Peyer's patch (tissue), 4 donors: ENCODE results near the gene ZXDC.

Source experiments
- POLR2A ChIP-seq, 2 donors: fragments of 450-650 bp; IDR thresholded peaks; one replicate each; pipeline ENCODE4 v1.5.1; 2017; ENCODE audit warnings: antibody characterized with exemption in 2 of 2, mild to moderate bottlenecking in 2 of 2, moderate library complexity in 2 of 2
- TF ChIP-seq, protein P1 (sequence below), 6 experiments: fragments of 450-650 bp in 4 of 6; fragments of 200-600 bp in 2 of 6; sonication (generic) in 1 of 6; IDR thresholded peaks; one replicate each; pipeline ENCODE4 v1.5.1; 2017 to 2019; ENCODE audit warnings: antibody characterized with exemption in 6 of 6, mild to moderate bottlenecking in 3 of 6, moderate library complexity in 1 of 6

DNA sequence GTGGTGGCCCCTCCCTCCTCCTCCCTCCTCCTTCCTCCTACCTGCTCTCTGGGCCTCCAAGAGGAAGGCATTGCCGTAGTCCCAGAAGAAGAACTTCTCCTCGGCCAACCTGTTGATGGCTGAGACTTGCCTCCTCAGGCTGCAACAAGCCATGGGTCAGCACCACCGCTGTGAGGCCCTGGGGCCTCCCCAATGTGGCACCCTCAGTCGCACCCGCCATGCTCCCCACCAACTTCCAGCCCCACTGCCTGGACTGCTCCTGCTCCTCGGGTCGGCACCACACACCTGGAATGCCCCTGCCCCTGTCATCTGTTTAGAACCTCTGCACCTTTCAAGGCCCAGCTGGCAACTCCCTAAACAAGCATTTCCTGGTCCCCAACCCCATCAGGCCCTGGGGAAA, 24.3 kb upstream of the ZXDC start:
- TF ChIP-seq POLR2A (IDR thresholded peaks at IDR 0.05) = no peak
- TF ChIP-seq, protein P1, sequence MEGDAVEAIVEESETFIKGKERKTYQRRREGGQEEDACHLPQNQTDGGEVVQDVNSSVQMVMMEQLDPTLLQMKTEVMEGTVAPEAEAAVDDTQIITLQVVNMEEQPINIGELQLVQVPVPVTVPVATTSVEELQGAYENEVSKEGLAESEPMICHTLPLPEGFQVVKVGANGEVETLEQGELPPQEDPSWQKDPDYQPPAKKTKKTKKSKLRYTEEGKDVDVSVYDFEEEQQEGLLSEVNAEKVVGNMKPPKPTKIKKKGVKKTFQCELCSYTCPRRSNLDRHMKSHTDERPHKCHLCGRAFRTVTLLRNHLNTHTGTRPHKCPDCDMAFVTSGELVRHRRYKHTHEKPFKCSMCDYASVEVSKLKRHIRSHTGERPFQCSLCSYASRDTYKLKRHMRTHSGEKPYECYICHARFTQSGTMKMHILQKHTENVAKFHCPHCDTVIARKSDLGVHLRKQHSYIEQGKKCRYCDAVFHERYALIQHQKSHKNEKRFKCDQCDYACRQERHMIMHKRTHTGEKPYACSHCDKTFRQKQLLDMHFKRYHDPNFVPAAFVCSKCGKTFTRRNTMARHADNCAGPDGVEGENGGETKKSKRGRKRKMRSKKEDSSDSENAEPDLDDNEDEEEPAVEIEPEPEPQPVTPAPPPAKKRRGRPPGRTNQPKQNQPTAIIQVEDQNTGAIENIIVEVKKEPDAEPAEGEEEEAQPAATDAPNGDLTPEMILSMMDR (IDR thresholded peaks at IDR 0.05) = no peak
